Measurements from ENCODE around the gene PLXDC2.

The PLXDC2 gene

DNA sequence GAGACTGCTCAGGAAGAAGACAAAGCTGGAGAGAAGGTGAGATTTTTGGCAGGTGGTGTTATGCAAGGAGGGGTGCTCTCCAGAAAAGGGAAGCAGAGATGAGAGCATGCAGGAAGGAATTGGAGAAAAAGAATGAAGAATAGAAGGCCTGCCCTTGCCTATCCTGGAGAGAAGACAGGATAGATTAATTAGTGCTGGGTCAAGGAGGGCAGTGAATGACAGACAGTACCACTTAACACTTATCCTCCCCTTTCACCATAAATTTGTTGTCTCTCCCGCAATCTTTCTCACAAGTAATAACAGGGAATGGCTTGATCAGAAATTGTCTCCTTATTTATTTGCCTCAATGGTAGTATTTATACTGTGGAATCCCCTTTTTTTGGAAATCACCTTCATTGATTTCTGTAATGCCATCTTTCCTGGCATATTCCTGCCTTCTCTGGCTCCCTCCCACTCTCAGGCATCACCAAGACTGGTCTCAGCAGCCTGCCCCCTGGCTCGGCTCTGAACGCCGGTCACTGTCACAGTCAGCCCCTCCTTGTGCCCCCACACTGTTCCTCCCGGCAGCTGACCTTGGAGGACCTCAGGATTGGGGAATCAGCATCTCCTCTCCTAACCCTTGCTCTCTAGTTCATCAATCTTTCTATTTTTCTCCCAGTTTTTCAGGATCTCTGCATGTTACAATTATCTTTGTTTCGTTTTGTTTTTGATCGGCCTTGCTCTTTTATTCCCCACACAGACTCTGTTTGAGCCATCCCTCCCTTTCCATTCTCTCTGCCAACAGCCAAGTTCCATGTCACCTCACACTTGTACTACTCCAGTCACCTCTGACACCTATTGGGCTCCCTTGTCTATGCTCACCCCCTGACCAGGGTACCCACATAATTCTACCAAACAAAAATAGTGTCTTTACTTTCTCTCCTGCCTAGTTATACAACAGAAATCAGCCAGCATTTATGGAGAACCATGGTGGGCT lies 294.2 kb downstream of the PLXDC2 start:
- H3K9me2 ChIP-seq (replicated peaks; ENCODE audit: low read depth, low read length) = no peaks in the 10 kb centered on the region
- H3K79me2 ChIP-seq (ENCODE audit: insufficient read depth, low read length) = no peaks in the 10 kb centered on the region
- no peak overlapping the region for H3K9ac ChIP-seq (ENCODE audit: low read depth, low read length, poor library complexity, severe bottlenecking)
- no peak overlapping the region for H2AFZ ChIP-seq (ENCODE audit: low read length)
- no peaks in the 10 kb centered on the region for H3K36me3 ChIP-seq (ENCODE audit: insufficient read depth, low read length)
- no peaks in the 10 kb centered on the region for H3K9me3 ChIP-seq (ENCODE audit: insufficient read depth, low read depth, low read length)
- H3K4me2 ChIP-seq (ENCODE audit: low read depth, low read length, poor library complexity, severe bottlenecking) = no peak overlapping the region
- no peaks in the 10 kb centered on the region for H4K20me1 ChIP-seq (ENCODE audit: insufficient read depth, low read length, poor library complexity, severe bottlenecking)
- TF ChIP-seq CTCF (conservative IDR thresholded peaks at IDR 0.05; ENCODE audit: low read length) (no peak), EZH2phosphoT487 (IDR thresholded peaks at IDR 0.05; ENCODE audit: borderline replicate concordance) (no peak)
- no peaks in the 10 kb centered on the region for H3K27me3 ChIP-seq (ENCODE audit: insufficient read depth, low read length, poor library complexity, severe bottlenecking)
- no peak overlapping the region for H3K4me3 ChIP-seq (ENCODE audit: low read length, poor library complexity, severe bottlenecking)
- no peaks in the 10 kb centered on the region for H3F3A ChIP-seq (ENCODE audit: low read depth)
- no peaks in the 10 kb centered on the region for H3K4me1 ChIP-seq (ENCODE audit: insufficient read depth, low read length, poor library complexity, severe bottlenecking)

DNA sequence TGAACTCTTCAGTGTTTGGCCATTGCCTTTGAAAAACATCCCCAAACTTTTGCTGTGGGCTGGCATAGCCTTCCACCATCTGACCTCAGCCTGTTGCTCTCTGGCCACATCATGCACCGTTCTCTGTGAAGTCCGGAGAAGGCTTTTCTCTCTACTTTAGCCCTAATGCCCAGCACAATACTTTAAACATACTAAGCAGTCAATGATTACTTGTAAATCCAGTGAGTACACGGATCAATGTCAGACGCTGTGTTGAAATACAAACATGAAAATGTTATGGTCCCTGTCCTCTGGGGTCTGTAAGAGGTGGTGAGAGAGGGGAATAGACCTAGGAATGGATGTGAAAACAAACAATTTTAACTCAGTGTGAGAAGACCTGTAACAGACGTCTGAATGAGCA lies 297.9 kb downstream of the PLXDC2 start:
- H3K36me3 ChIP-seq (ENCODE audit: insufficient read depth, low read length) = no peaks in the 10 kb centered on the region
- H3K79me2 ChIP-seq (ENCODE audit: insufficient read depth, low read length) = no peaks in the 10 kb centered on the region
- no peak overlapping the region for H3K4me3 ChIP-seq (ENCODE audit: low read length, poor library complexity, severe bottlenecking)
- no peaks in the 10 kb centered on the region for H3F3A ChIP-seq (ENCODE audit: low read depth)
- H4K20me1 ChIP-seq (ENCODE audit: insufficient read depth, low read length, poor library complexity, severe bottlenecking) = no peaks in the 10 kb centered on the region
- no peaks in the 10 kb centered on the region for H3K9me2 ChIP-seq (replicated peaks; ENCODE audit: low read depth, low read length)
- H2AFZ ChIP-seq (ENCODE audit: low read length) = no peak overlapping the region
- H3K27me3 ChIP-seq (ENCODE audit: insufficient read depth, low read length, poor library complexity, severe bottlenecking) = no peaks in the 10 kb centered on the region
- H3K4me1 ChIP-seq (ENCODE audit: insufficient read depth, low read length, poor library complexity, severe bottlenecking) = no peaks in the 10 kb centered on the region
- TF ChIP-seq EZH2phosphoT487 (IDR thresholded peaks at IDR 0.05; ENCODE audit: borderline replicate concordance) (no peak), CTCF (conservative IDR thresholded peaks at IDR 0.05; ENCODE audit: low read length) (no peak)
- H3K9ac ChIP-seq (ENCODE audit: low read depth, low read length, poor library complexity, severe bottlenecking) = no peak overlapping the region
- H3K9me3 ChIP-seq (ENCODE audit: insufficient read depth, low read depth, low read length) = no peaks in the 10 kb centered on the region
- no peak overlapping the region for H3K4me2 ChIP-seq (ENCODE audit: low read depth, low read length, poor library complexity, severe bottlenecking)

DNA sequence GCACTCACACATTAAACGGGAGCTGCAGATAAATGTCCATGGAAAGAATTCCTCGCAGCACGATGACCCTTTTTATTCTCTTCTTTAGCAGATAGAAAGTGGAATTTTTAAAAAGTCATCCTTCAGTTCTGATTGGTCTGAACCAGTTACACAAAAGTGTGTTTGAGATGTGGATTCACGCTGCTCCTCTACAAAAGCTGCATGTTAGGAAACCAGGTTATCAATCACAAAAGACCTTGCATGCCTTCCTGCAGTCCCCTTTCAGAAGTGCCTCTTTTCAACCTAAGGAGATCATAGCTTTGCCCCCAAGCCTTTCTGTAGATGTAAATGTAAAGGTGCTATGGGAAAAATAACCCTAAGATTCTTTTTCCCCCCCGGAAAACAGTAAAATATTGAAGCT lies 299.7 kb downstream of the PLXDC2 start:
- Histone ChIP-seq H3K36me3 (ENCODE audit: insufficient read depth, low read length) (no peaks in the 10 kb centered on the region), H3K9me3 (ENCODE audit: insufficient read depth, low read depth, low read length) (no peaks in the 10 kb centered on the region), H3K27me3 (ENCODE audit: insufficient read depth, low read length, poor library complexity, severe bottlenecking) (no peaks in the 10 kb centered on the region), H3K9ac (ENCODE audit: low read depth, low read length, poor library complexity, severe bottlenecking) (no peak overlapping the region), H3K9me2 (replicated peaks; ENCODE audit: low read depth, low read length) (no peaks in the 10 kb centered on the region), H3F3A (ENCODE audit: low read depth) (no peaks in the 10 kb centered on the region), H3K4me1 (ENCODE audit: insufficient read depth, low read length, poor library complexity, severe bottlenecking) (no peaks in the 10 kb centered on the region), H4K20me1 (ENCODE audit: insufficient read depth, low read length, poor library complexity, severe bottlenecking) (no peaks in the 10 kb centered on the region), H2AFZ (ENCODE audit: low read length) (no peak overlapping the region), H3K4me2 (ENCODE audit: low read depth, low read length, poor library complexity, severe bottlenecking) (no peak overlapping the region), H3K4me3 (ENCODE audit: low read length, poor library complexity, severe bottlenecking) (no peak overlapping the region), H3K79me2 (ENCODE audit: insufficient read depth, low read length) (no peaks in the 10 kb centered on the region)
- no peak for TF ChIP-seq CTCF (conservative IDR thresholded peaks at IDR 0.05; ENCODE audit: low read length)
- TF ChIP-seq EZH2phosphoT487 (IDR thresholded peaks at IDR 0.05; ENCODE audit: borderline replicate concordance) = no peak

Measured in Loucy (cell line).